ENCODE measurements around the gene RIPOR2.
"Not testable (repeated sequence)": the region's sequence is repeated elsewhere in the genome, so short reads cannot be mapped to it uniquely, and the experiment has no call there.

The RIPOR2 gene

DNA sequence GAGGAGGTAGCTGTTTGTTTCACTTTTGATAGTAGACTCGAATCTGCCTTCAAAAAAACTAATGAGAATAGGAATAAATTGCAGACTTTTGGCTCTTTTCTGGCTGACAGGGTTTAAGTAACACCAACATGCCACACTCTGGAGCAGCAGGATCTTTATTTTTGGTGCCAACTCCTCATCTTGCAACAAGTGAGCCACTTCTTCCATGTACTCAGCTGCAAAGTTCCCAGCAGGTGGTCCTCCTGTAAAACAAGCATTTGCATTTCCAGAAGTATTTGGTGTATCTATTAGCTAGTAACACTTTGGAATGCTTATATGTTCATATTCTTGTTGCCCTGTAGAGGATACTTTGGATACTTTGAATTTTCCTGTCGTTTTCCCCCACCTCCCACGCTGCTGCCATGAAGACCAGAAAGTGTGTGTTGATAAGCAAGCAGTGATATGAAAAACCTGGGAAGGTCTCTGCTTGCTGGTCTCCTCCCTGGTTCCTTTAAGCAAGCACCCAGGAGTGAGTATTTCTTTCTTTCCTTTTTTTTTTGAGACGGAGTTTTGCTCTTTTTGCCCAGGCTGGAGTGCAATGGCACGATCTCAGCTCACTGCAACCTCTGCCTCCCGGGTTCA lies 138.1 kb downstream of the RIPOR2 start:
- DNase-seq: no peak

DNA sequence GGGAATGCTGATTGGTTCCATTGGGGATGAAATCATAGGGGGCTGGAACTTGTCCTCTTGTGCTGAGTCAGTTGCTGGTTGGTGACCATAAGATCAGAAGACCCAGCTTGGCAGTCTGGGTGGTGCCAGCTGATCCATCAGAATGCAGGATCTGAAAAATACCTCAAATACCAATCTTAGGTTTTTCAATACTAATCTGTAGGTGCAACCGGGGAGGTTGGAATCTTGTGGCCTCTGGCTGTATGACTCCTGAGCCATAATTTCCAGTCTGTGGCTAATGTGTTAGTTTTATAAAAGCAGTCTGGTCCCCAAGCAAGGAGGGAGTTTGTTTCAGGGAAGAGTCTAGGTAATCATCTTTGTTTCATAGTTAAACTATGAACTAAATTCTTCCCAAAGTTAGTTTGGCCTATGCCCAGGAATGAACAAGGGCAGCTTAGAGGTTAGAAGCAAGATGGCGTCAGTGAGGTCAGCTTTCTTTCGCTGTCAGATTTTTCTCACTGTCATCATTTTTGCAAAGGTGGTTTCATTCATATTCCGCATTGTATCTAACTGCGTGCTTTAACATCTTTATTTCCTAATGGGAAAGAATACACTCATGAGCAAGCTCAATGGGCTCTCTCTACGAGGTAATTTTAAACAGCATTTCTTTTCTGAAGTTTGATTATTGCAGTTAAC lies 139.0 kb downstream of the RIPOR2 start:
- DNase-seq: no peak

DNA sequence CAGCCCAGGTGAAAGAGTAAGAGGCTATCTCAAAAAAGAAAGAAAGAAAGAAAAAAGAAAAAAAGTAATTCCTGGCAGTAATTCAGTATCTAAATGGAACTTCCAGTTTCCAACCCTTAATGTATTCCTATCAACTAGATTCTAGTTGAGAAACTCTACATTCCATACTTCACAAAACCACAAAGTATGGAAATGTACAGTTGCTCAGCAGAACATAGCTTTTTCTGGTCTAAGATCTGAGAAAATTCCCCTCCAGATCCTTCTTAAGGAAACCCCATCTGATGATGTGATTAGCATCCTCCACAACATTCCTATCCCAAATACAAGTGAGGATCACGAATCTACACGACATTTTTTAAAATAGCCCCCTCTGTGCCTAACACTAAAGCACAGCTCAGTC lies 140.7 kb downstream of the RIPOR2 start:
- no peak for DNase-seq

- peak; percentile 5 for DNase-seq
These were observed 147.6 kb downstream of the RIPOR2 start for GRCh38 chr6:24788031-24788665.

DNA sequence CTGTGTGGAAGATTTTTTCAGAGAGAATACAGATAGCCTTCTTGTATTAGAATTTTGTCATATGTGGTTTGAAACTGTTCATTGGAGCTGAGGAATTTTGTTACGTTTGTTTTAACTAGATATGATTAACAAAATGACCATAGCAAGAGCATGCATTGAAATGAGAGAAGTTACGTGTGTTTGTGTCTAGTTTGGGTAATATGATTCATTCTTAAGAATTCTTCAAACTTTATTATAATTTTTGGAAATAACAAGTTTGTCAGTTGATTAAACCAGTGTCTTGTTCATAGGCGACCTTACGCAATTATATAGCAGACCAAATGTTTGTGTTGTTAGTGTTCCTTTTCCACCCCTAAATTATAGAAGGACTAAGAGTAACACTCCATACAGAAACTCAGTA lies 155.6 kb downstream of the RIPOR2 start:
- DNase-seq: no peak

DNA sequence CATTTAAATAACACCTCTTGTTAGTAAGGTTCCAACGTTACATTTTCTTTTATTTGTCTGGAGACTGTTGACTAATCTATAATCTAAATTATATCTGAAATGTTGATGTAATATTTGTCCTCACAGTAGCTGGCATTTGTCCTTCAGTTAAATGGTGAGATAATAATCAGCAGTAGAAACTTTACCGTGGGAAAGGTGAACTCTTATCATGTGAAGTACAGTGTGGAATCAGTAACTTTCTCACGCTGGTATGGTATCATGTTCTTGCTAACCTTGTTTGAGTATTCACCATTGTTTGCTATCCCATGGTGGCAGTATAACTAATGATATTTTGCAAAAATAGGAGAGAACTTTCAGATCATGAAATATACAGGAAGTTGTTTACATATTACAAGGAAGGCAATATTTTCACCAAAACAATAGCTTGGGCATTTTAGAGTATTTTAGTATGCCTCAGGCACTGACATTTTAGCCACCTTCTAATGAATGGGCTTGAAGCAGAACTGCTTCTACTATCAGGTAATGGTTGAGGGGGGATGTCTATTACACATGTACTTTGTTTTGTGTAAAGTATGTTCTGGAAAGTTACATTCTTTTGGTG lies 156.2 kb downstream of the RIPOR2 start:
- DNase-seq: no peak

DNA sequence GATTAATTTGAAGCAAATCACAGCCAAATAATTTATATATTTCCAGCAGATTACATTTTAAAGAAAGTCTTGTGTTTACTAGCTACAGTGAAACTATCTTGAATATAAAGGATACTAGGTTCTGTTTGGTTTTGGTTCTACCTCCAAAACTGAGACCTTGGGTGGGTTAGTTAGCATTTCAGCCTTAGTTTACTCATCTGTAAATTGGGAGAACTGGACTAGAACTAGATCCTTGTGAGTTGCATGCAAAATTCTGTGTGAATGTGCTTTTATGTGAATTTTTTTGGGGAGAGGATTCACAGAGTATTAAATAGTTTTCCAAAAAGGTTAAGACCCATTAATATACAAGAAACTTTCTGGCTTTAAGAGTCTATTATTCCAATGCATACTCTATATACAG lies 156.9 kb downstream of the RIPOR2 start:
- DNase-seq: no peak

- no peak for DNase-seq
These were observed 157.6 kb downstream of the RIPOR2 start for GRCh38 chr6:24778121-24778520.

- no peak for DNase-seq
These were observed 158.5 kb downstream of the RIPOR2 start for GRCh38 chr6:24777227-24777626.

DNA sequence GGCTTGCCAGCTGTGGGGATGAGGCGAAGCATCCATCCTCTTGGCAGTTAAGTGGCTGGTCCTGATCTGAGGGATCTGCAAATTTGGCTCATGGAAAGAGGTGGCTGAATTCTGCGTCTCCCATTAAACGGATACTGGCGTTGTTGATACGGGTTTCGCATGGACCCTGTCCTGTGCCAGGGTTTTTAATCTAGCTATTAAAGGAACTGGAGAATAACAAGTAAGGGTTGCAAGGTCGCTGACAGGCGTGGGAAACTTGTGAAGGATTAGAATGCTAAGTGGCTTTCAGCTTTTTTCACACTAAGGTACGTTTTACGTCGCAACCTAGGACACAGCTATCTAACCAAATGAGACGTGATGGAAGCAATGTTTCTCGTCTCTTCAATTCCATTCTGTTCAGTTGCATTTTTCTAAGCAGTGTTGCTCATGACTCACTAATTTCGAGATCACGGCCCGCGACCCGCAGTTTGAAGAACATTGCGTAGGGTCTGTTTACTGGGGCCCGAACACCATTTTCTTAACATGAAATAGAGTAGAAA lies 160.2 kb downstream of the RIPOR2 start:
- peak; percentile 64 for DNase-seq

DNA sequence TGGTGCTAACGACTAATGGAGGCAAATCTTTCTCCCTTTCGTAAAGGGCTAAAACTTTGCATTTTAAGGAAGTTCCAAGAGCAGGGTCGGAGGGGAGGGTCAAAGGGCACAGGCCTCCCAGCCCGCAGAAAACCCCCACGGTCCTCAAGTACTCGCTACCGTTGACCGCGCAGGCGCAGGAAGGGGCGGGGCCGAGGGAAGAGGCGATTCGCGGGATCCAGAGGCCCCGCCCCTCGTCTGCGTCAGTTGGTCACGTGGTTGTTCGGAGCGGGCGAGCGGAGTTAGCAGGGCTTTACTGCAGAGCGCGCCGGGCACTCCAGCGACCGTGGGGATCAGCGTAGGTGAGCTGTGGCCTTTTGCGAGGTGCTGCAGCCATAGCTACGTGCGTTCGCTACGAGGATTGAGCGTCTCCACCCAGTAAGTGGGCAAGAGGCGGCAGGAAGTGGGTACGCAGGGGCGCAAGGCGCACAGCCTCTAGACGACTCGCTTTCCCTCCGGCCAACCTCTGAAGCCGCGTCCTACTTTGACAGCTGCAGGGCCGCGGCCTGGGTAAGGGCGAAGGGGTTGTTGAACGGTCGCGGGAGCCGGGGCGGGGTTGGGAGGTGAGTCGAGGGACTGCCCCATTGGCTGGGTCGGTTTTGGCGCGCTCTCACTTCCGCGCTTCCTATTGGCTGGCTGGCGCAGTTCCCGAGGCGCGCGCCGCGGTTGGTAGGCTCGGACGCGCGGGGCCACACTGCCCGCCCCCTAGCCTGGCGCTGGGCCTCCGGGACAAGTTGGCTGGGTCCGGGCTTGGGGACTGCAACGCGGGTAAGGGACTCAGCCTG lies 160.9 kb downstream of the RIPOR2 start, which contains the start of gene GMNN:
Gene GMNN (plus strand): TSS at position 242 of the 824 bp plus-strand sequence. CDS start 2,310 bp downstream, outside the sequence.
- DNase-seq: peak; percentile 98

GRCh38 chr6:24768361-24768760 lies 167.4 kb downstream of the RIPOR2 start:
- DNase-seq: no peak

GRCh38 chr6:24766680-24767462 lies 168.9 kb downstream of the RIPOR2 start:
- DNase-seq: no peak

GRCh38 chr6:24765968-24766367 lies 169.8 kb downstream of the RIPOR2 start:
- DNase-seq: not testable (repeated sequence)

GRCh38 chr6:24764833-24765828 lies 170.6 kb downstream of the RIPOR2 start:
- DNase-seq: not testable (repeated sequence)

DNA sequence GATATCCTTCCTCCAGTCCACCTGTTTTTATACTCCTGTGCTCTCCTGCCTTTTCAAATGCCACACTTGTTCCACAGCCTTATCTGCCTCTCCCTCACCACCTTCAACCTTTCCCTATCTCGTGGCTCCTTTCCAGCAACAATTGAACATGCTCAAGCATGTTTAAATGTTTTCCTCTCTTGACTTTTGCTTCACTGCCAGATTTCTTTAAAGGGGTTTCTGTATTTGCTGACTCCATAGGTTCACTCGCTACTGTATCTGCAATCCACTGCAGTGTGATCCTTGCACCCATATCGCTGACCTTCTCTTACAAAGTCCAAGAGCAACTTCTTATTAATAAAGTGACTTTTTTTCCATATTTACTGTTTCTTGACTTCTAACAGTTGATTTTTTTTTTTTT lies 172.2 kb downstream of the RIPOR2 start:
- DNase-seq: no peak

- no peak for DNase-seq
These were observed 173.9 kb downstream of the RIPOR2 start for GRCh38 chr6:24761851-24762250.

GRCh38 chr6:24761193-24761835 lies 174.4 kb downstream of the RIPOR2 start:
- no peak for DNase-seq

DNA sequence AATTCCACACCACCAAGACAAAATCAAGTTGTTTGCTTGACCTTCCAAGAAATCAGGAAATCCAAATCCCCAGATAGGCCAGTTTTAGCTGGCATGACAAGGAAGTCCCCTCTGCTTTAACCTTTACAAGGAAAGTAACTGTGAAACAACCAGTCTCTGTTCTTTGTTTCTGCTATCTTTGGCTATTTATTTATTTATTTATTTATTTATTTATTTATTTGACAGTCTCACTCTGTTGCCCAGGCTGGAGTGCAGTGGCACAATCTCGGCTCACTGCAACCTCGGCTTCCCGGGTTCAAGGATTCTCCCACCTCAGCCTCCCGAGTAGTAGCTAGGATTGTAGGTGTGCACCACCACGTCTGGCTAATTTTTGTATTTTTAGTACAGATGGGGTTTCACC lies 175.6 kb downstream of the RIPOR2 start:
- DNase-seq: no peak

GRCh38 chr6:24759718-24760117 lies 176.0 kb downstream of the RIPOR2 start:
- no peak for DNase-seq
